ENCODE results near the gene DAPK3.

DNA sequence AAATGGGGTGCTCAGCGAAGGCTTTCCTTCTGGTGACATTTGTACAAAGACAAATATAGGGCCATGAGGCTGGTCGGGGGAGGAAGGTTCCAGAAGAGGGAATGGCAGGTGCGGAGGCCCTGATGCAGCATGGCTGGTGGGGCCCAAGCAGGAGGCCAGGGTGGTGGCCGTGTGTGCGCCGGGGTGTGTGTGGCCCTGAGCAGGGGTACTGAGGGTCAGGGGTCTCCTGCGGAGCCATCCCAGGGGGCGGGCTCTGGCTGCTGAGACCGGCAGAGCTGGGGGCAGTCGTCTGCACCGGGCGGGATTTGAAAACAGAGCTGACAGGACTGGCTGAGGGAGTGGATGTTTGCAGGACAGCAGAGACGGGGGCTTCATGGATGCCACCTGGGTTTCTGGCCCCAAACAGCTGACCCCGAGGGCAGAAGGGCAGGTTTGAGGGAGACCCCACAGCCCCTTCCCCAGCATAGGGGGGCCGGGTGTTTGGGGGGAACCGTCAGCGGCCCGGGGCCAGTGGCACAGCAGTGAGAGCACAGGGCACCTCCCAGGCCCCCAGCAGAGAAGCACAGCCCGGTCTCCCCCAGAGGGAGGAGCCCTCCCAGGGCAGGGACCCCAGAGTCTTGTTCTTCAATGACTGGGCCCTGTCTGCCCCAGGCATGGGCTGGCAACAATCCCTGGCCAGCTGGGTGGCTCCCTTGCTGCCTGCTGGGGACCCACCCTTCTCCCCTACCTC lies 48.0 kb upstream of the DAPK3 start:
- TF ChIP-seq, protein P1, sequence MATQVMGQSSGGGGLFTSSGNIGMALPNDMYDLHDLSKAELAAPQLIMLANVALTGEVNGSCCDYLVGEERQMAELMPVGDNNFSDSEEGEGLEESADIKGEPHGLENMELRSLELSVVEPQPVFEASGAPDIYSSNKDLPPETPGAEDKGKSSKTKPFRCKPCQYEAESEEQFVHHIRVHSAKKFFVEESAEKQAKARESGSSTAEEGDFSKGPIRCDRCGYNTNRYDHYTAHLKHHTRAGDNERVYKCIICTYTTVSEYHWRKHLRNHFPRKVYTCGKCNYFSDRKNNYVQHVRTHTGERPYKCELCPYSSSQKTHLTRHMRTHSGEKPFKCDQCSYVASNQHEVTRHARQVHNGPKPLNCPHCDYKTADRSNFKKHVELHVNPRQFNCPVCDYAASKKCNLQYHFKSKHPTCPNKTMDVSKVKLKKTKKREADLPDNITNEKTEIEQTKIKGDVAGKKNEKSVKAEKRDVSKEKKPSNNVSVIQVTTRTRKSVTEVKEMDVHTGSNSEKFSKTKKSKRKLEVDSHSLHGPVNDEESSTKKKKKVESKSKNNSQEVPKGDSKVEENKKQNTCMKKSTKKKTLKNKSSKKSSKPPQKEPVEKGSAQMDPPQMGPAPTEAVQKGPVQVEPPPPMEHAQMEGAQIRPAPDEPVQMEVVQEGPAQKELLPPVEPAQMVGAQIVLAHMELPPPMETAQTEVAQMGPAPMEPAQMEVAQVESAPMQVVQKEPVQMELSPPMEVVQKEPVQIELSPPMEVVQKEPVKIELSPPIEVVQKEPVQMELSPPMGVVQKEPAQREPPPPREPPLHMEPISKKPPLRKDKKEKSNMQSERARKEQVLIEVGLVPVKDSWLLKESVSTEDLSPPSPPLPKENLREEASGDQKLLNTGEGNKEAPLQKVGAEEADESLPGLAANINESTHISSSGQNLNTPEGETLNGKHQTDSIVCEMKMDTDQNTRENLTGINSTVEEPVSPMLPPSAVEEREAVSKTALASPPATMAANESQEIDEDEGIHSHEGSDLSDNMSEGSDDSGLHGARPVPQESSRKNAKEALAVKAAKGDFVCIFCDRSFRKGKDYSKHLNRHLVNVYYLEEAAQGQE (IDR thresholded peaks at IDR 0.05; ENCODE audit: insufficient read depth in 1 of 2, low read depth in 2 of 2, low read length in 2 of 2) = no peak
- TF ChIP-seq TAF1 (IDR thresholded peaks at IDR 0.05; ENCODE audit: borderline replicate concordance, insufficient read depth, low read length) (no peak), POLR2AphosphoS5 (IDR thresholded peaks at IDR 0.05; ENCODE audit: low read depth, low read length) (no peak), SIN3A (IDR thresholded peaks at IDR 0.05; ENCODE audit: borderline replicate concordance, insufficient read depth, low read length) (no peak)

Data from PFSK-1 (cell line).